HG02798 (cell line): ENCODE measurements around the gene DUOX1.
"Not testable (repeated sequence)": the region's sequence is repeated elsewhere in the genome, so short reads cannot be mapped to it uniquely, and the experiment has no call there.

Experiments used
- ATAC-seq: cut with Tn5 transposase; IDR thresholded peaks from one replicate; pipeline ENCODE4 v1.9.1; 2021; ENCODE audit warnings: mild to moderate bottlenecking; ENCODE audit not compliant: unreplicated experiment, poor library complexity

Gene DUOX1

GRCh38 chr15:45129651-45130129, at the start of gene DUOX1, which contains the start of gene DUOXA1:
Gene DUOX1, plus strand, starts transcription at chr15:45129994. Its CDS starts 1,973 bp downstream, at chr15:45131967.
Gene DUOXA1, minus strand, starts transcription at chr15:45129879. Its CDS starts 6,865 bp downstream, at chr15:45123014.
- ATAC-seq, result no peak

GRCh38 chr15:45080593-45080992, 49.2 kb upstream of the DUOX1 start:
- not testable (repeated sequence) for ATAC-seq

- not testable (repeated sequence) for ATAC-seq
Observed at GRCh38 chr15:45082412-45082811, 47.4 kb upstream of the DUOX1 start.

- ATAC-seq, result no peak
Observed at GRCh38 chr15:45083223-45083622, 46.6 kb upstream of the DUOX1 start.

- ATAC-seq, result no peak
Observed at GRCh38 chr15:45084163-45084562, 45.6 kb upstream of the DUOX1 start.

- no peak for ATAC-seq
Observed at GRCh38 chr15:45087513-45087912, 42.3 kb upstream of the DUOX1 start.

GRCh38 chr15:45088801-45089711, 40.7 kb upstream of the DUOX1 start:
- ATAC-seq, result no peak

GRCh38 chr15:45089712-45090373, 40.0 kb upstream of the DUOX1 start:
- no peak for ATAC-seq

- no peak for ATAC-seq
Observed at GRCh38 chr15:45091161-45091560, 38.6 kb upstream of the DUOX1 start.

- ATAC-seq, result no peak
Observed at GRCh38 chr15:45091576-45091975, 38.2 kb upstream of the DUOX1 start.

GRCh38 chr15:45093013-45093412, 36.8 kb upstream of the DUOX1 start:
- ATAC-seq, result no peak

GRCh38 chr15:45093622-45094357, 36.0 kb upstream of the DUOX1 start:
- no peak for ATAC-seq

GRCh38 chr15:45094358-45094730, 35.5 kb upstream of the DUOX1 start:
- ATAC-seq, result no peak

- no peak for ATAC-seq
Observed at GRCh38 chr15:45095661-45096060, 34.1 kb upstream of the DUOX1 start.

GRCh38 chr15:45097466-45097865, 32.3 kb upstream of the DUOX1 start:
- no peak for ATAC-seq

GRCh38 chr15:45099549-45100165, 30.1 kb upstream of the DUOX1 start:
- no peak for ATAC-seq

GRCh38 chr15:45100884-45101625, 28.7 kb upstream of the DUOX1 start:
- no peak for ATAC-seq

GRCh38 chr15:45101749-45102148, 28.0 kb upstream of the DUOX1 start:
- ATAC-seq, result no peak

- no peak for ATAC-seq
Observed at GRCh38 chr15:45102226-45102625, 27.6 kb upstream of the DUOX1 start.
